A673 (cell line): ENCODE data around the gene CMTM4. TPM values are rescaled to one million over a fixed set of nuclear protein-coding genes. Genes with fewer than 3 reads are reported as not detected.
A peak's percentile ranks its signal among the peaks of the same experiment; 100 is the strongest.

Experiments used
- BruUV-seq: library from RNA; stranded (reverse); fragments of 400-500 nt; replicated peaks from 2 replicates; lab custom pipeline; 2021; lab: Mats Ljungman, UMichigan
- CTCF ChIA-PET: fragments of 300-600 bp; sonication (Branson Sonifier 250); formaldehyde crosslinking; loops from one replicate; lab custom pipeline; 2022; ENCODE audit warnings: antibody characterized with exemption; lab: Charles Lee
- POLR2A ChIA-PET: fragments of 300-600 bp; sonication (Branson Sonifier 250); formaldehyde crosslinking; loops from one replicate; lab custom pipeline; 2022; ENCODE audit warnings: antibody characterized with exemption; ENCODE audit not compliant: low non-redundant PET; lab: Charles Lee
- DNase-seq: peaks from one replicate; pipeline ENCODE4 v3.0.0-alpha.2; 2015; ENCODE audit warnings: low spot score
- H3K27ac ChIP-seq: fragments of 200-600 bp; sonication (generic); 2 replicates; pipeline ENCODE4 v1.5.1; 2016; ENCODE audit warnings: mixed run types, low read depth, mild to moderate bottlenecking, mixed read lengths, antibody characterized with exemption, low read length; ENCODE audit not compliant: poor library complexity, severe bottlenecking
- H3K27me3 ChIP-seq: fragments of 200-600 bp; sonication (generic); replicated peaks from 2 replicates; pipeline ENCODE4 v1.6.1; 2017; ENCODE audit warnings: mixed run types, low read depth, mild to moderate bottlenecking, mixed read lengths, antibody characterized with exemption, low read length; ENCODE audit not compliant: insufficient read depth, poor library complexity
- H3K36me3 ChIP-seq: fragments of 200-600 bp; sonication (generic); 2 replicates; pipeline ENCODE4 v1.6.1; 2016; ENCODE audit warnings: mixed run types, mild to moderate bottlenecking, mixed read lengths, antibody characterized with exemption, low read length; ENCODE audit not compliant: insufficient read depth, poor library complexity, severe bottlenecking
- H3K4me1 ChIP-seq: fragments of 200-600 bp; sonication (generic); 2 replicates; pipeline ENCODE4 v1.6.1; 2017; ENCODE audit warnings: mixed run types, mild to moderate bottlenecking, mixed read lengths, antibody characterized with exemption, low read length; ENCODE audit not compliant: insufficient read depth, poor library complexity, severe bottlenecking
- H3K4me3 ChIP-seq: fragments of 200-600 bp; sonication (generic); 2 replicates; pipeline ENCODE4 v1.5.1; 2016; ENCODE audit warnings: low read depth, mixed run types, mild to moderate bottlenecking, mixed read lengths, low read length; ENCODE audit not compliant: poor library complexity, severe bottlenecking
- H3K9me3 ChIP-seq: fragments of 200-600 bp; sonication (generic); 2 replicates; pipeline ENCODE4 v1.6.1; 2016; ENCODE audit warnings: mixed run types, low read depth, mild to moderate bottlenecking, mixed read lengths, antibody characterized with exemption, low read length; ENCODE audit not compliant: poor library complexity, severe bottlenecking
- EZH2 ChIP-seq: fragments of 200-600 bp; sonication (generic); IDR thresholded peaks from 2 replicates; pipeline ENCODE4 v1.6.1; 2017; ENCODE audit warnings: borderline replicate concordance, low read depth, mild to moderate bottlenecking, mixed read lengths, antibody characterized with exemption, low read length; ENCODE audit not compliant: poor library complexity, severe bottlenecking
- intact Hi-C: fragments of 100-400 bp; cut with micrococcal nuclease; formaldehyde crosslinking; loops from one replicate; pipeline ENCODE4 v1.10.0; 2022; ENCODE audit not compliant: unreplicated experiment
- total RNA-seq: library from RNA; stranded (reverse); gene quantifications from 2 replicates; pipeline ENCODE4 v1.2.3, GENCODE V29; 2021
- TF ChIP-seq, protein P1 (sequence below): fragments of 300-800, 200-600 bp; sonication (generic); conservative IDR thresholded peaks from 2 replicates; pipeline ENCODE4 v1.5.1; 2017; ENCODE audit warnings: low read depth, mild to moderate bottlenecking, antibody characterized with exemption, low read length, moderate library complexity, mixed read lengths

The CMTM4 gene
- total RNA-seq, 1 experiment from 2014 or later = 30.3 TPM

- TF ChIP-seq EZH2 = no peak
- TF ChIP-seq, protein P1, sequence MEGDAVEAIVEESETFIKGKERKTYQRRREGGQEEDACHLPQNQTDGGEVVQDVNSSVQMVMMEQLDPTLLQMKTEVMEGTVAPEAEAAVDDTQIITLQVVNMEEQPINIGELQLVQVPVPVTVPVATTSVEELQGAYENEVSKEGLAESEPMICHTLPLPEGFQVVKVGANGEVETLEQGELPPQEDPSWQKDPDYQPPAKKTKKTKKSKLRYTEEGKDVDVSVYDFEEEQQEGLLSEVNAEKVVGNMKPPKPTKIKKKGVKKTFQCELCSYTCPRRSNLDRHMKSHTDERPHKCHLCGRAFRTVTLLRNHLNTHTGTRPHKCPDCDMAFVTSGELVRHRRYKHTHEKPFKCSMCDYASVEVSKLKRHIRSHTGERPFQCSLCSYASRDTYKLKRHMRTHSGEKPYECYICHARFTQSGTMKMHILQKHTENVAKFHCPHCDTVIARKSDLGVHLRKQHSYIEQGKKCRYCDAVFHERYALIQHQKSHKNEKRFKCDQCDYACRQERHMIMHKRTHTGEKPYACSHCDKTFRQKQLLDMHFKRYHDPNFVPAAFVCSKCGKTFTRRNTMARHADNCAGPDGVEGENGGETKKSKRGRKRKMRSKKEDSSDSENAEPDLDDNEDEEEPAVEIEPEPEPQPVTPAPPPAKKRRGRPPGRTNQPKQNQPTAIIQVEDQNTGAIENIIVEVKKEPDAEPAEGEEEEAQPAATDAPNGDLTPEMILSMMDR = no peak
- DNase-seq = no peak
- H3K4me1 ChIP-seq = peaks cover 19% of the 10 kb centered on the region
- no peaks in the 10 kb centered on the region for H3K27me3 ChIP-seq
- POLR2A ChIA-PET = no interaction called here
- H3K27ac ChIP-seq = peak overlapping the region; percentile 80
- intact Hi-C loops = loop anchor here (2.0 to 5.0 kb wide), 2 partner anchors 199 to 261 kb away; no protein-coding TSS in a partner anchor
- CTCF ChIA-PET = interaction anchor here (0.6 kb wide), 1 partner anchor 233 kb away, joined by 9 read pairs; no protein-coding TSS in a partner anchor
- BruUV-seq = TSS peak; percentile 49
- H3K9me3 ChIP-seq = no peaks in the 10 kb centered on the region
- peaks cover 24% of the 10 kb centered on the region for H3K36me3 ChIP-seq
- H3K4me3 ChIP-seq = peak overlapping the region; percentile 95
Measured at GRCh38 chr16:66605979-66606751, 90.4 kb downstream of the CMTM4 start.

- H3K27ac ChIP-seq = peak overlapping the region; percentile 80
- H3K27me3 ChIP-seq = no peaks in the 10 kb centered on the region
- ChIA-PET POLR2A (no interaction called here), CTCF (interaction anchor here (0.9 kb wide), 1 partner anchor 199 kb away, joined by 4 read pairs; no protein-coding TSS in a partner anchor)
- BruUV-seq = no TSS peak
- peak overlapping the region; percentile 95 for H3K4me3 ChIP-seq
- H3K4me1 ChIP-seq = peaks cover 19% of the 10 kb centered on the region
- intact Hi-C loops = loop anchor here (2.0 to 5.0 kb wide), 2 partner anchors 199 to 262 kb away; no protein-coding TSS in a partner anchor
- no peaks in the 10 kb centered on the region for H3K9me3 ChIP-seq
- DNase-seq = peak; percentile 24
- peaks cover 17% of the 10 kb centered on the region for H3K36me3 ChIP-seq
- no peak for TF ChIP-seq EZH2
- TF ChIP-seq, protein P1 = no peak
Measured at GRCh38 chr16:66605177-66605978, 91.2 kb downstream of the CMTM4 start.

DNA sequence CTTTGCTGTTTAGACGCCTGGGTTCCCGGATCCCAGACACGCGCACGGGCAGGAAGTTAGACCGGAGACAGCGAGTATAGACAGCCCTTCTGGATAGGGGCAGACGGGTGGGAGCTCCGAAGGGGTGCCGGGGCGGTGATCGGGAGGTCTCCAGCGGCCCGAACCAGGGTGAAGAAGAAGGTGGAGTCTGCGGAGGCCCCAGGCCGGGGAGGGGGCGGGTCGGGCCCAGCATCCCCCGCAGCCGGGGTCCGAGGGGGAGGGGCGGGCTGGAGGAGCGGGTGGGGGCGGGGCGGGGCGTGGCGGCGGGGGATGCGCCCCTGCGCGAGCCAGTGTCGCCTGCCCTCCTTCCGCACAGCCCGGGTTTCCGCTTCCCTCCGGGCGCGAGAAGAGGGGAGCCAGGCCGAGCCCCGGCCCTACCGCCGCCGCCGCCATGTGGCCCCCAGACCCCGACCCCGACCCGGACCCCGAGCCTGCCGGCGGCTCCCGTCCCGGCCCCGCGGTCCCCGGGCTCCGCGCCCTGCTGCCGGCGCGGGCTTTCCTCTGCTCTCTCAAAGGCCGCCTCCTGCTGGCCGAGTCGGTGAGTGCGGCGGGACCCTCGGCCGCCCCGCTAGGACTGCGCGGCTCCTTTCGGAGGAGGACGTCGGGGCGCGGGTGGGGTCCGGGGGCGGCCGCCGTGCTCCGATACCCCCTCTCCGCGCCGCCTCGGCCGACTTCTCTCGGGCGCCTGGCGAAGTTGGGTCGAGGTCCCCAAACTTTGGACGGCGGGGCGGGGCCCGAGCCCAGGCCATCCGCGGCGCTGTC is 92.0 kb downstream of the CMTM4 start, which contains the start of gene CMTM3:
Gene CMTM3 (plus strand): TSS at position 329 of the 801 bp plus-strand sequence. CDS start 102 bp downstream, at position 431.
- ChIA-PET CTCF (interaction anchor here (0.6 to 0.9 kb wide), 2 partner anchors 198 to 205 kb away, joined by 3 to 4 read pairs; no protein-coding TSS in a partner anchor), POLR2A (no interaction called here)
- Histone ChIP-seq H3K4me3 (peak within 1 kb of the TSS; percentile 95), H3K36me3 (peaks cover 10% of the 10 kb centered on the region), H3K27me3 (no peaks in the 10 kb centered on the region), H3K9me3 (no peaks in the 10 kb centered on the region), H3K4me1 (peaks cover 19% of the 10 kb centered on the region), H3K27ac (peak within 1 kb of the TSS; percentile 80)
- TF ChIP-seq EZH2 = no peak
- TF ChIP-seq, protein P1 = peak; percentile 69
- intact Hi-C loops = loop anchor here (2.0 to 5.0 kb wide), 2 partner anchors 198 to 263 kb away; no protein-coding TSS in a partner anchor
- DNase-seq = peak; percentile 83
- BruUV-seq = no TSS peak
